Activated CD8-positive, alpha-beta memory T cell treated with anti-CD3 and anti-CD28 coated beads, Interleukin-2, amount 10 ng/mL, durations not matched to agents 7 days and 5 days (primary cell): ENCODE data around the gene TCERG1L. TPM values are rescaled to one million over a fixed set of nuclear protein-coding genes. Genes with fewer than 3 reads are reported as not detected.
"Not testable (repeated sequence)": the region's sequence is repeated elsewhere in the genome, so short reads cannot be mapped to it uniquely, and the experiment has no call there.

Experiments
- ATAC-seq: fragments of 150-1000 bp; cut with Tn5 transposase; one replicate; pipeline ENCODE4 v1.10.0; 2021; ENCODE audit warnings: moderate library complexity
- CTCF ChIA-PET: fragments of 350-600 bp; sonication (Branson Sonifier 250); formaldehyde crosslinking; loops from one replicate; lab custom pipeline; 2021; ENCODE audit warnings: antibody characterized with exemption; lab: Charles Lee
- DNase-seq: peaks from one replicate; pipeline ENCODE4 v3.0.0-alpha.2; 2020
- H3K27ac Mint-ChIP-seq: one replicate; pipeline ENCODE4 v1.8.0; 2021; ENCODE audit warnings: mild to moderate bottlenecking, mixed read lengths
- H3K27me3 Mint-ChIP-seq: one replicate; pipeline ENCODE4 v1.8.0; 2021; ENCODE audit warnings: mixed read lengths
- H3K36me3 Mint-ChIP-seq: one replicate; pipeline ENCODE4 v1.8.0; 2021; ENCODE audit warnings: mild to moderate bottlenecking, mixed read lengths
- H3K4me1 Mint-ChIP-seq: one replicate; pipeline ENCODE4 v1.8.0; 2021; ENCODE audit warnings: mixed read lengths
- H3K4me3 Mint-ChIP-seq: one replicate; pipeline ENCODE4 v1.8.0; 2021; ENCODE audit warnings: mild to moderate bottlenecking, moderate library complexity, mixed read lengths
- H3K9me3 Mint-ChIP-seq: one replicate; pipeline ENCODE4 v1.8.0; 2022; ENCODE audit warnings: low read depth, mixed read lengths
- total RNA-seq, 2 experiments: library from RNA; stranded (reverse); gene quantifications; one replicate each; pipeline ENCODE4 v1.2.3, GENCODE V29; 2021

The TCERG1L gene
- total RNA-seq, 2 experiments from 2014 or later = 0.20 to 0.49 TPM

GRCh38 chr10:131140606-131141005, 170.9 kb downstream of the TCERG1L start:
- CTCF ChIA-PET = no interaction called here
- Mint-ChIP-seq H3K4me3 (no peak overlapping the region), H3K36me3 (no peaks in the 10 kb centered on the region), H3K27ac (no peak overlapping the region), H3K4me1 (no peaks in the 10 kb centered on the region), H3K9me3 (peaks cover 3% of the 10 kb centered on the region), H3K27me3 (no peaks in the 10 kb centered on the region)
- no peak for ATAC-seq
- no peak for DNase-seq

GRCh38 chr10:131137223-131137622, 174.3 kb downstream of the TCERG1L start:
- Mint-ChIP-seq H3K36me3 (no peaks in the 10 kb centered on the region), H3K4me3 (no peak overlapping the region), H3K27ac (no peak overlapping the region), H3K27me3 (no peaks in the 10 kb centered on the region), H3K9me3 (peaks cover 3% of the 10 kb centered on the region), H3K4me1 (no peaks in the 10 kb centered on the region)
- ATAC-seq = no peak
- DNase-seq = no peak
- CTCF ChIA-PET = no interaction called here

- H3K27ac Mint-ChIP-seq, ATAC-seq, H3K9me3 Mint-ChIP-seq, H3K27me3 Mint-ChIP-seq, DNase-seq, H3K4me1 Mint-ChIP-seq, CTCF ChIA-PET, H3K36me3 Mint-ChIP-seq, H3K4me3 Mint-ChIP-seq: not testable (repeated sequence)
These were observed 175.2 kb downstream of the TCERG1L start for GRCh38 chr10:131136336-131136735.

GRCh38 chr10:131135716-131136115, 175.8 kb downstream of the TCERG1L start:
- Mint-ChIP-seq H3K27ac (no peak overlapping the region), H3K9me3 (peaks cover 3% of the 10 kb centered on the region), H3K4me1 (no peaks in the 10 kb centered on the region), H3K36me3 (no peaks in the 10 kb centered on the region), H3K27me3 (no peaks in the 10 kb centered on the region), H3K4me3 (no peak overlapping the region)
- DNase-seq = no peak
- CTCF ChIA-PET = no interaction called here
- ATAC-seq = no peak

- DNase-seq (no peak), ATAC-seq (no peak)
- no peak overlapping the region for H3K4me3 Mint-ChIP-seq
- no peak overlapping the region for H3K27ac Mint-ChIP-seq
- CTCF ChIA-PET = no interaction called here
- peaks cover 3% of the 10 kb centered on the region for H3K9me3 Mint-ChIP-seq
- no peaks in the 10 kb centered on the region for H3K4me1 Mint-ChIP-seq
- H3K36me3 Mint-ChIP-seq = no peaks in the 10 kb centered on the region
- no peaks in the 10 kb centered on the region for H3K27me3 Mint-ChIP-seq
These were observed 176.9 kb downstream of the TCERG1L start for GRCh38 chr10:131134651-131135050.

GRCh38 chr10:131134001-131134576, 177.4 kb downstream of the TCERG1L start:
- H3K4me3 Mint-ChIP-seq = no peak overlapping the region
- CTCF ChIA-PET = no interaction called here
- H3K4me1 Mint-ChIP-seq = no peaks in the 10 kb centered on the region
- H3K27ac Mint-ChIP-seq = no peak overlapping the region
- peaks cover 3% of the 10 kb centered on the region for H3K9me3 Mint-ChIP-seq
- no peaks in the 10 kb centered on the region for H3K27me3 Mint-ChIP-seq
- ATAC-seq (no peak), DNase-seq (no peak)
- no peaks in the 10 kb centered on the region for H3K36me3 Mint-ChIP-seq

GRCh38 chr10:131132681-131133080, 178.8 kb downstream of the TCERG1L start:
- CTCF ChIA-PET = no interaction called here
- no peak overlapping the region for H3K27ac Mint-ChIP-seq
- H3K27me3 Mint-ChIP-seq = no peaks in the 10 kb centered on the region
- H3K36me3 Mint-ChIP-seq = no peaks in the 10 kb centered on the region
- H3K4me3 Mint-ChIP-seq = no peak overlapping the region
- ATAC-seq (no peak), DNase-seq (no peak)
- no peaks in the 10 kb centered on the region for H3K4me1 Mint-ChIP-seq
- H3K9me3 Mint-ChIP-seq = peaks cover 3% of the 10 kb centered on the region

- no peaks in the 10 kb centered on the region for H3K27me3 Mint-ChIP-seq
- H3K4me1 Mint-ChIP-seq = no peaks in the 10 kb centered on the region
- CTCF ChIA-PET = no interaction called here
- H3K9me3 Mint-ChIP-seq = peaks cover 3% of the 10 kb centered on the region
- no peak overlapping the region for H3K4me3 Mint-ChIP-seq
- no peak overlapping the region for H3K27ac Mint-ChIP-seq
- DNase-seq (no peak), ATAC-seq (no peak)
- H3K36me3 Mint-ChIP-seq = no peaks in the 10 kb centered on the region
These were observed 179.6 kb downstream of the TCERG1L start for GRCh38 chr10:131131726-131132591.

- H3K27ac Mint-ChIP-seq = no peak overlapping the region
These were observed 181.5 kb downstream of the TCERG1L start for GRCh38 chr10:131130025-131130424.

GRCh38 chr10:131129544-131129943, 182.0 kb downstream of the TCERG1L start:
- no peak for ATAC-seq
- no peaks in the 10 kb centered on the region for H3K27me3 Mint-ChIP-seq
- CTCF ChIA-PET = no interaction called here
- H3K4me1 Mint-ChIP-seq = no peaks in the 10 kb centered on the region
- H3K27ac Mint-ChIP-seq = no peak overlapping the region
- H3K4me3 Mint-ChIP-seq = no peak overlapping the region
- DNase-seq = no peak
- no peaks in the 10 kb centered on the region for H3K36me3 Mint-ChIP-seq
- H3K9me3 Mint-ChIP-seq = no peaks in the 10 kb centered on the region

More at GRCh38 chr10:131130025-131130424, 181.5 kb downstream of the TCERG1L start:
- CTCF ChIA-PET = no interaction called here
- no peaks in the 10 kb centered on the region for H3K36me3 Mint-ChIP-seq
- ATAC-seq (no peak), DNase-seq (no peak)
- H3K9me3 Mint-ChIP-seq = peaks cover 3% of the 10 kb centered on the region
- no peak overlapping the region for H3K4me3 Mint-ChIP-seq
- H3K4me1 Mint-ChIP-seq = no peaks in the 10 kb centered on the region
- no peaks in the 10 kb centered on the region for H3K27me3 Mint-ChIP-seq

- ATAC-seq (no peak), DNase-seq (no peak)
- CTCF ChIA-PET = no interaction called here
- no peak overlapping the region for H3K27ac Mint-ChIP-seq
- no peaks in the 10 kb centered on the region for H3K36me3 Mint-ChIP-seq
- no peaks in the 10 kb centered on the region for H3K4me1 Mint-ChIP-seq
- no peaks in the 10 kb centered on the region for H3K9me3 Mint-ChIP-seq
- H3K27me3 Mint-ChIP-seq = no peaks in the 10 kb centered on the region
- no peak overlapping the region for H3K4me3 Mint-ChIP-seq
These were observed 182.8 kb downstream of the TCERG1L start for GRCh38 chr10:131128731-131129130.

GRCh38 chr10:131127610-131128009, 183.9 kb downstream of the TCERG1L start:
- no peak overlapping the region for H3K27ac Mint-ChIP-seq
- ATAC-seq (no peak), DNase-seq (no peak)
- no peaks in the 10 kb centered on the region for H3K27me3 Mint-ChIP-seq
- H3K9me3 Mint-ChIP-seq = no peaks in the 10 kb centered on the region
- no peak overlapping the region for H3K4me3 Mint-ChIP-seq
- no peaks in the 10 kb centered on the region for H3K4me1 Mint-ChIP-seq
- no peaks in the 10 kb centered on the region for H3K36me3 Mint-ChIP-seq
- CTCF ChIA-PET = no interaction called here

GRCh38 chr10:131127138-131127589, 184.4 kb downstream of the TCERG1L start:
- Mint-ChIP-seq H3K4me1 (no peaks in the 10 kb centered on the region), H3K27me3 (no peaks in the 10 kb centered on the region), H3K4me3 (no peak overlapping the region), H3K27ac (no peak overlapping the region), H3K9me3 (no peaks in the 10 kb centered on the region), H3K36me3 (no peaks in the 10 kb centered on the region)
- DNase-seq (no peak), ATAC-seq (no peak)
- CTCF ChIA-PET = no interaction called here
